Measurements from ENCODE around the gene CD7. TPM values are rescaled to one million over a fixed set of nuclear protein-coding genes. Genes with fewer than 3 reads are reported as not detected.

Gene CD7
- total RNA-seq, 1 donor from 2014 or later = not detected

DNA sequence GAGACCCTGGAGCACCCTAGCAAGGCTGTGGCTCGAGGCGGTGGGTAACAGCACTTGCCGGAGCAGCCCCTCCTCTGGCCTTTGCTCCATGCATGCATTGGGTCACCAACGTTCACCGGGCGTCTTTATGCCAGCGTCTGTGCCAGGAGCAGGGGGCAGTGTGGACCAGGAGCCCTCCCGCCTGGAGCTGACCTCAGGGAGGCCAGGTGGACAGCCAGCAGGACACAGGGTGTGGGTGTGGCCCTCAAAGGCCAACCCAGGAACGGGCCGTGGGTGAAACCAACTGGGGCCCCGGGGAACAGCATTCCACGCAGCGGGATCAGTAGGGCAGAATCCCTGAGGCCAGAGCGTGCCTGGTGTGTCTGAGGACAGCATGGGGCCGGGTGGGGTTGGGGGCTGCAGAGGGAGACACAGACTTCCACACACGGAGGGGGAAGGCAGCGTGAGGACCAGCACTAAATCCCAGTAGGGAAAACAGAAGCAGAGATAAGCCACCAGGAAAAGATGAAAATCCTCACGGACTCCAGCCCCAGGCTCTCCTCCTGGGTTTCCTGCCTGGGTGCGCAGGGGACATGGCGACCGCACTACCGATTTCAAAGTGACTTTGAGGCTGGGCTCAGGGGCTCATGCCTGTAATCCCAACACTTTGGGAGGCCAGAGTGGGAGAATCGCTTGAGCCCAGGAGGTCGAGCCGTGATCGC, 2.9 kb upstream of the CD7 start:
- no peaks in the 10 kb centered on the region for H3K36me3 Mint-ChIP-seq (ENCODE audit: low read depth, unreplicated experiment)
- H3K4me3 Mint-ChIP-seq (ENCODE audit: unreplicated experiment) = no peak overlapping the region
- peaks cover 6% of the 10 kb centered on the region for H3K27me3 Mint-ChIP-seq (ENCODE audit: unreplicated experiment)
- H3K9me3 Mint-ChIP-seq (ENCODE audit: unreplicated experiment) = no peaks in the 10 kb centered on the region
- H3K4me1 Mint-ChIP-seq (ENCODE audit: unreplicated experiment) = peaks cover 2% of the 10 kb centered on the region
- TF ChIP-seq, protein P1, sequence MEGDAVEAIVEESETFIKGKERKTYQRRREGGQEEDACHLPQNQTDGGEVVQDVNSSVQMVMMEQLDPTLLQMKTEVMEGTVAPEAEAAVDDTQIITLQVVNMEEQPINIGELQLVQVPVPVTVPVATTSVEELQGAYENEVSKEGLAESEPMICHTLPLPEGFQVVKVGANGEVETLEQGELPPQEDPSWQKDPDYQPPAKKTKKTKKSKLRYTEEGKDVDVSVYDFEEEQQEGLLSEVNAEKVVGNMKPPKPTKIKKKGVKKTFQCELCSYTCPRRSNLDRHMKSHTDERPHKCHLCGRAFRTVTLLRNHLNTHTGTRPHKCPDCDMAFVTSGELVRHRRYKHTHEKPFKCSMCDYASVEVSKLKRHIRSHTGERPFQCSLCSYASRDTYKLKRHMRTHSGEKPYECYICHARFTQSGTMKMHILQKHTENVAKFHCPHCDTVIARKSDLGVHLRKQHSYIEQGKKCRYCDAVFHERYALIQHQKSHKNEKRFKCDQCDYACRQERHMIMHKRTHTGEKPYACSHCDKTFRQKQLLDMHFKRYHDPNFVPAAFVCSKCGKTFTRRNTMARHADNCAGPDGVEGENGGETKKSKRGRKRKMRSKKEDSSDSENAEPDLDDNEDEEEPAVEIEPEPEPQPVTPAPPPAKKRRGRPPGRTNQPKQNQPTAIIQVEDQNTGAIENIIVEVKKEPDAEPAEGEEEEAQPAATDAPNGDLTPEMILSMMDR (IDR thresholded peaks at IDR 0.05; ENCODE audit: unreplicated experiment) = no peak
- no peak overlapping the region for H3K27ac Mint-ChIP-seq (ENCODE audit: unreplicated experiment)
- DNase-seq (ENCODE audit: low spot score) = no peak

DNA sequence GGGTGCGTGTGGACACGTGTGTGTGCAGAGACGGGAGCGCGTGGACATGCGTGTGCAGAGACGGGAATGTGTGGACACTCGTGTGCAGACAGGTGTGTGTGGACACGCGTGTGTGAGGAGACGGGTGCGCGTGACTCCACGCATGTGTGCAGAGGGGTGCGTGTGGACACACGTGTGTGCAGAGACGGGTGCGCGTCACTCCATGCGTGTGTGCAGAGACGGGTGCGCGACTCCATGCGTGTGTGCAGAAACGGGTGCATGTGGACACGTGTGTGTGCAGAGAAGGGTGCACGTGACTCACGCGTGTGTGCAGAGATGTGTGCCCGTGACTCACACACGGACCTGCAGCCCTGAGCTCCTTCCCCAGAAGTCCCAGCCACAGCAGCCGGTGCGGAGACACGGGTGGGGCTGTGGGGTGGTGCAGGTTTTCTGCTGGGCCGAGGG, 2.2 kb upstream of the CD7 start:
- Mint-ChIP-seq H3K27me3 (ENCODE audit: unreplicated experiment) (peaks cover 5% of the 10 kb centered on the region), H3K4me1 (ENCODE audit: unreplicated experiment) (peaks cover 2% of the 10 kb centered on the region), H3K4me3 (ENCODE audit: unreplicated experiment) (no peak overlapping the region), H3K36me3 (ENCODE audit: low read depth, unreplicated experiment) (no peaks in the 10 kb centered on the region), H3K9me3 (ENCODE audit: unreplicated experiment) (no peaks in the 10 kb centered on the region), H3K27ac (ENCODE audit: unreplicated experiment) (no peak overlapping the region)
- TF ChIP-seq, protein P1 (IDR thresholded peaks at IDR 0.05; ENCODE audit: unreplicated experiment) = no peak
- no peak for DNase-seq (ENCODE audit: low spot score)

DNA sequence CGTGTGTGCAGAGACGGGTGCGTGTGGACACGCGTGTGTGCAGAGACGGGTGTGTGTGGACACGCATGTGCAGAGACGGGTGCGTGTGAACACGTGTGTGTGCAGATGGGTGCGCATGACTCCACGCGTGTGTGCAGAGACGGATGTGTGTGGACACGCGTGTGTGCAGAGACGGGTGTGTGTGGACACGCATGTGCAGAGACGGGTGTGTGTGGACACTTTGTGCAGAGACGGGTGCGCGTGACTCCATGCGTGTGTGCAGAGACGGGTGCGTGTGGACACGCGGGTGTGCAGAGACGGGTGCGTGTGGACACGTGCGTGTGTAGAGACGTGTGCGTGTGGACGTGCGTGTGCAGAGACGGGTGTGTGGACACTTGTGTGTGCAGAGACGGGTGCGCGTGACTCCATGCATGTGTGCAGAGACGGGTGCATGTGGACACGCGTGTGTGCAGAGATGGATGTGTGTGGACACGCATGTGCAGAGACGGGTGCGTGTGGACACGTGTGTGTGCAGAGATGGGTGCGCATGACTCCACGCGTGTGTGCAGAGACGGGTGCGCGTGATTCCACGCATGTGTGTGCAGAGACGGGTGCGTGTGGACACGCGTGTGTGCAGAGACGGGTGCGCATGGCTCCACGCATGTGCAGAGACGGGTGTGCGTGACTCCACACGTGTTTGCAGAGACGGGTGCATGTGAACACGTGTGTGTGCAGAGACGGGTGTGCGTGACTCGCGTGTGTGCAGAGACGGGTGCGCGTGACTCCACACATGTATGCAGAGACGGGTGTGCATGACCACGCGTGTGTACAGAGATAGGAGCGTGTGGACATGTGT, 1.6 kb upstream of the CD7 start:
- no peak overlapping the region for H3K27ac Mint-ChIP-seq (ENCODE audit: unreplicated experiment)
- no peaks in the 10 kb centered on the region for H3K36me3 Mint-ChIP-seq (ENCODE audit: low read depth, unreplicated experiment)
- H3K4me1 Mint-ChIP-seq (ENCODE audit: unreplicated experiment) = peaks cover 2% of the 10 kb centered on the region
- H3K27me3 Mint-ChIP-seq (ENCODE audit: unreplicated experiment) = peaks cover 4% of the 10 kb centered on the region
- H3K9me3 Mint-ChIP-seq (ENCODE audit: unreplicated experiment) = no peaks in the 10 kb centered on the region
- TF ChIP-seq, protein P1 (IDR thresholded peaks at IDR 0.05; ENCODE audit: unreplicated experiment) = no peak
- DNase-seq (ENCODE audit: low spot score) = no peak
- no peak overlapping the region for H3K4me3 Mint-ChIP-seq (ENCODE audit: unreplicated experiment)

DNA sequence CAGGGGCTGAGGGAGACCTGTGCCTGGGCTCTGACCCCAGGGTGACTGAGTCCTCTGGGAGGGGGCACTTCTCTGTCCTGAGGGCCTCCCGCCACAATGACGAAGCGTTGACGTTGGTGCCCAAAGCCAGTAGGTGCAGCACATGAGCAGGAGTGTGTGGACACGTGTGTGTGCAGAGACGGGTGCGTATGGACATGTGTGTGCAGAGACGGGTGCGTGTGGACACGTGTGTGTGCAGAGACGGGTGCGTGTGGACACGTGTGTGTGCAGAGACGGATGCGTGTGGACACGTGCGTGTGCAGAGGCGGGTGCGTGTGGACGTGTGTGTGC, 726 bp upstream of the CD7 start:
- no peaks in the 10 kb centered on the region for H3K9me3 Mint-ChIP-seq (ENCODE audit: unreplicated experiment)
- H3K27ac Mint-ChIP-seq (ENCODE audit: unreplicated experiment) = no peak overlapping the region

More for the DNA sequence above, 726 bp upstream of the CD7 start:
- TF ChIP-seq, protein P1 (IDR thresholded peaks at IDR 0.05; ENCODE audit: unreplicated experiment) = no peak
- DNase-seq (ENCODE audit: low spot score) = no peak
- no peak overlapping the region for H3K4me3 Mint-ChIP-seq (ENCODE audit: unreplicated experiment)
- H3K4me1 Mint-ChIP-seq (ENCODE audit: unreplicated experiment) = peaks cover 2% of the 10 kb centered on the region
- no peaks in the 10 kb centered on the region for H3K36me3 Mint-ChIP-seq (ENCODE audit: low read depth, unreplicated experiment)
- peaks cover 4% of the 10 kb centered on the region for H3K27me3 Mint-ChIP-seq (ENCODE audit: unreplicated experiment)

Data from endothelial cell (in vitro differentiated cells).